ENCODE data around the gene C1QTNF12.

C1QTNF12 gene

GRCh38 chr1:1290238-1290731 is 43.8 kb upstream of the C1QTNF12 start:
- Histone ChIP-seq H3K27ac (ENCODE audit: low read depth, low read length) (no peak overlapping the region), H3K27me3 (ENCODE audit: control insufficient read depth in 1 of 2, insufficient read depth in 2 of 2, low read length in 2 of 2) (peaks cover 0 to 23% of the 10 kb centered on the region in 2 donors), H3K9me3 (ENCODE audit: control insufficient read depth in 1 of 2, low read length in 2 of 2) (no peaks in the 10 kb centered on the region), H3K9ac (ENCODE audit: low read depth in 1 of 2, low read length in 2 of 2) (no peak overlapping the region), H3K4me1 (ENCODE audit: control insufficient read depth in 1 of 2, insufficient read depth in 2 of 2, low read length in 2 of 2) (peaks cover 15 to 17% of the 10 kb centered on the region in 2 donors), H3K4me3 (ENCODE audit: low read depth in 1 of 2, low read length in 2 of 2) (no peak overlapping the region), H3K36me3 (ENCODE audit: control insufficient read depth in 1 of 2, insufficient read depth in 2 of 2, low read length in 2 of 2) (peaks cover 0 to 3% of the 10 kb centered on the region in 2 donors)

GRCh38 chr1:1287288-1288110 is 41.0 kb upstream of the C1QTNF12 start:
- H3K27ac ChIP-seq (ENCODE audit: low read depth, low read length): no peak overlapping the region
- H3K9me3 ChIP-seq (ENCODE audit: control insufficient read depth in 1 of 2, low read length in 2 of 2): no peaks in the 10 kb centered on the region
- no peaks in the 10 kb centered on the region for H3K36me3 ChIP-seq (ENCODE audit: control insufficient read depth in 1 of 2, insufficient read depth in 2 of 2, low read length in 2 of 2)
- H3K4me1 ChIP-seq (ENCODE audit: control insufficient read depth in 1 of 2, insufficient read depth in 2 of 2, low read length in 2 of 2): peaks cover 19% of the 10 kb centered on the region in 2 donors
- no peak overlapping the region for H3K9ac ChIP-seq (ENCODE audit: low read depth in 1 of 2, low read length in 2 of 2)
- H3K4me3 ChIP-seq (ENCODE audit: low read depth in 1 of 2, low read length in 2 of 2): no peak overlapping the region
- H3K27me3 ChIP-seq (ENCODE audit: control insufficient read depth in 1 of 2, insufficient read depth in 2 of 2, low read length in 2 of 2): peaks cover 0 to 26% of the 10 kb centered on the region in 2 donors

GRCh38 chr1:1286313-1287261 is 40.1 kb upstream of the C1QTNF12 start:
- no peaks in the 10 kb centered on the region for H3K9me3 ChIP-seq (ENCODE audit: control insufficient read depth in 1 of 2, low read length in 2 of 2)
- H3K27me3 ChIP-seq (ENCODE audit: control insufficient read depth in 1 of 2, insufficient read depth in 2 of 2, low read length in 2 of 2): peaks cover 0 to 26% of the 10 kb centered on the region in 2 donors
- H3K27ac ChIP-seq (ENCODE audit: low read depth, low read length): no peak overlapping the region
- H3K36me3 ChIP-seq (ENCODE audit: control insufficient read depth in 1 of 2, insufficient read depth in 2 of 2, low read length in 2 of 2): no peaks in the 10 kb centered on the region
- H3K4me3 ChIP-seq (ENCODE audit: low read depth in 1 of 2, low read length in 2 of 2): no peak overlapping the region
- H3K4me1 ChIP-seq (ENCODE audit: control insufficient read depth in 1 of 2, insufficient read depth in 2 of 2, low read length in 2 of 2): peaks cover 23 to 25% of the 10 kb centered on the region in 2 donors
- no peak overlapping the region for H3K9ac ChIP-seq (ENCODE audit: low read depth in 1 of 2, low read length in 2 of 2)

- H3K9ac ChIP-seq (ENCODE audit: low read depth in 1 of 2, low read length in 2 of 2): no peak overlapping the region
- peaks cover 22 to 26% of the 10 kb centered on the region in 2 donors for H3K4me1 ChIP-seq (ENCODE audit: control insufficient read depth in 1 of 2, insufficient read depth in 2 of 2, low read length in 2 of 2)
These were observed 39.2 kb upstream of the C1QTNF12 start for GRCh38 chr1:1285611-1286311.

GRCh38 chr1:1285102-1285571 is 38.6 kb upstream of the C1QTNF12 start:
- H3K27me3 ChIP-seq (ENCODE audit: control insufficient read depth in 1 of 2, insufficient read depth in 2 of 2, low read length in 2 of 2): peaks cover 0 to 26% of the 10 kb centered on the region in 2 donors
- H3K36me3 ChIP-seq (ENCODE audit: control insufficient read depth in 1 of 2, insufficient read depth in 2 of 2, low read length in 2 of 2): no peaks in the 10 kb centered on the region
- H3K9ac ChIP-seq (ENCODE audit: low read depth in 1 of 2, low read length in 2 of 2): no peak overlapping the region
- no peak overlapping the region for H3K4me3 ChIP-seq (ENCODE audit: low read depth in 1 of 2, low read length in 2 of 2)
- H3K27ac ChIP-seq (ENCODE audit: low read depth, low read length): no peak overlapping the region
- peaks cover 21% of the 10 kb centered on the region in 2 donors for H3K4me1 ChIP-seq (ENCODE audit: control insufficient read depth in 1 of 2, insufficient read depth in 2 of 2, low read length in 2 of 2)
- no peaks in the 10 kb centered on the region for H3K9me3 ChIP-seq (ENCODE audit: control insufficient read depth in 1 of 2, low read length in 2 of 2)

More at GRCh38 chr1:1285611-1286311, 39.2 kb upstream of the C1QTNF12 start:
- Histone ChIP-seq H3K27ac (ENCODE audit: low read depth, low read length) (no peak overlapping the region), H3K27me3 (ENCODE audit: control insufficient read depth in 1 of 2, insufficient read depth in 2 of 2, low read length in 2 of 2) (peaks cover 0 to 26% of the 10 kb centered on the region in 2 donors), H3K4me3 (ENCODE audit: low read depth in 1 of 2, low read length in 2 of 2) (no peak overlapping the region), H3K36me3 (ENCODE audit: control insufficient read depth in 1 of 2, insufficient read depth in 2 of 2, low read length in 2 of 2) (no peaks in the 10 kb centered on the region), H3K9me3 (ENCODE audit: control insufficient read depth in 1 of 2, low read length in 2 of 2) (no peaks in the 10 kb centered on the region)

GRCh38 chr1:1284221-1285101 is 37.9 kb upstream of the C1QTNF12 start:
- Histone ChIP-seq H3K4me1 (ENCODE audit: control insufficient read depth in 1 of 2, insufficient read depth in 2 of 2, low read length in 2 of 2) (peaks cover 21% of the 10 kb centered on the region in 2 donors), H3K27me3 (ENCODE audit: control insufficient read depth in 1 of 2, insufficient read depth in 2 of 2, low read length in 2 of 2) (peaks cover 0 to 26% of the 10 kb centered on the region in 2 donors), H3K36me3 (ENCODE audit: control insufficient read depth in 1 of 2, insufficient read depth in 2 of 2, low read length in 2 of 2) (no peaks in the 10 kb centered on the region), H3K9ac (ENCODE audit: low read depth in 1 of 2, low read length in 2 of 2) (no peak overlapping the region), H3K9me3 (ENCODE audit: control insufficient read depth in 1 of 2, low read length in 2 of 2) (no peaks in the 10 kb centered on the region), H3K27ac (ENCODE audit: low read depth, low read length) (no peak overlapping the region), H3K4me3 (ENCODE audit: low read depth in 1 of 2, low read length in 2 of 2) (no peak overlapping the region)

GRCh38 chr1:1283821-1284220 is 37.3 kb upstream of the C1QTNF12 start:
- Histone ChIP-seq H3K27me3 (ENCODE audit: control insufficient read depth in 1 of 2, insufficient read depth in 2 of 2, low read length in 2 of 2) (peaks cover 0 to 26% of the 10 kb centered on the region in 2 donors), H3K36me3 (ENCODE audit: control insufficient read depth in 1 of 2, insufficient read depth in 2 of 2, low read length in 2 of 2) (no peaks in the 10 kb centered on the region), H3K27ac (ENCODE audit: low read depth, low read length) (no peak overlapping the region), H3K4me1 (ENCODE audit: control insufficient read depth in 1 of 2, insufficient read depth in 2 of 2, low read length in 2 of 2) (peaks cover 22 to 25% of the 10 kb centered on the region in 2 donors), H3K9ac (ENCODE audit: low read depth in 1 of 2, low read length in 2 of 2) (no peak overlapping the region), H3K9me3 (ENCODE audit: control insufficient read depth in 1 of 2, low read length in 2 of 2) (no peaks in the 10 kb centered on the region), H3K4me3 (ENCODE audit: low read depth in 1 of 2, low read length in 2 of 2) (no peak overlapping the region)

GRCh38 chr1:1282998-1283397 is 36.5 kb upstream of the C1QTNF12 start:
- Histone ChIP-seq H3K4me3 (ENCODE audit: low read depth in 1 of 2, low read length in 2 of 2) (no peak overlapping the region), H3K4me1 (ENCODE audit: control insufficient read depth in 1 of 2, insufficient read depth in 2 of 2, low read length in 2 of 2) (peaks cover 25 to 26% of the 10 kb centered on the region in 2 donors), H3K9ac (ENCODE audit: low read depth in 1 of 2, low read length in 2 of 2) (no peak overlapping the region), H3K9me3 (ENCODE audit: control insufficient read depth in 1 of 2, low read length in 2 of 2) (no peaks in the 10 kb centered on the region), H3K36me3 (ENCODE audit: control insufficient read depth in 1 of 2, insufficient read depth in 2 of 2, low read length in 2 of 2) (no peaks in the 10 kb centered on the region), H3K27ac (ENCODE audit: low read depth, low read length) (no peak overlapping the region), H3K27me3 (ENCODE audit: control insufficient read depth in 1 of 2, insufficient read depth in 2 of 2, low read length in 2 of 2) (peaks cover 0 to 26% of the 10 kb centered on the region in 2 donors)
